ENCODE data around the gene OSBPL10. TPM values are rescaled to one million over a fixed set of nuclear protein-coding genes. Genes with fewer than 3 reads are reported as not detected.

OSBPL10 gene
- total and polyA plus RNA-seq, 2 of the 8 experiments (the other 6 are each of a cell fraction or from before 2014, with no cell fraction given) = 26.2 to 86.7 TPM

DNA sequence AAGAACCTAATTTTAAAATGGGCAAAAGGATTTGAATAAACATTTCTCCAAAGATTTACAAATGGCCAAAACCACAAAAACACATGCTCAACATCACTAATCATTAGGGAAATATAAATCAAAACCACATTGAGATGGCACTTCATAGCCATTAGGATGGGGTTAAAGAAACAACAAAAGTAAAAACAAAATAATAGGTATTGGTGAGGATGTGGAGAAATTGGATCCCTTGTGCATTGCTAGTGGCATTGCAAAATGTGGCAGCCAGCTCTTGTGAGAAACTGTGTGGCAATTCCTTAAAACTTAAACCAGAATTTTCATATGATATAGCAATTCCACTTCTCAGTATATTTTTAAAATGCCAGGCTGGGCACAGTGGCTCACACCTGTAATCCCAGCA is 321.8 kb downstream of the OSBPL10 start:
- Histone ChIP-seq H2AFZ (ENCODE audit: low read length) (no peak overlapping the region), H2BK15ac (ENCODE audit: low read length) (no peak overlapping the region), H3K23me2 (ENCODE audit: low read depth, low read length) (no peaks in the 10 kb centered on the region), H3K36me3 (ENCODE audit: control insufficient read depth in 2 of 4, insufficient read depth in 4 of 4, low read length in 3 of 4) (peaks cover 0 to 29% (median 7%) of the 10 kb centered on the region in 4 experiments; a peak in 5 of 8 replicates), H2BK12ac (ENCODE audit: low read depth, low read length) (no peak overlapping the region), H3K4me2 (ENCODE audit: insufficient read depth in 1 of 2, low read depth in 2 of 2, low read length in 2 of 2) (no peak overlapping the region), H3K4me3 (ENCODE audit: extremely low read depth in 1 of 4, insufficient read depth in 2 of 4, low read depth in 3 of 4, low read length in 4 of 4) (no peak overlapping the region), H4K5ac (ENCODE audit: insufficient read length, low read depth, low read length) (no peak overlapping the region), H3K79me1 (ENCODE audit: low read depth, low read length) (no peaks in the 10 kb centered on the region; the same call in 1 of the 2 replicates), H3K18ac (ENCODE audit: extremely low read depth, low read length) (no peak overlapping the region), H2BK20ac (ENCODE audit: low read length) (no peak overlapping the region), H3K27me3 (replicated peaks in 1 of 4; ENCODE audit: control insufficient read depth in 3 of 4, extremely low read depth in 1 of 4, insufficient read depth in 3 of 4, low read length in 3 of 4) (no peaks in the 10 kb centered on the region), H3K56ac (replicated peaks; ENCODE audit: insufficient read length, low read depth, low read length) (no peak overlapping the region), H4K8ac (ENCODE audit: extremely low read depth, insufficient read depth, low read length) (no peak overlapping the region), H3K4me1 (replicated peaks in 1 of 4; ENCODE audit: control insufficient read depth in 3 of 4, insufficient read depth in 4 of 4, low read length in 3 of 4) (no peaks in the 10 kb centered on the region), H2BK5ac (ENCODE audit: low read depth, low read length) (no peak overlapping the region), H3K9ac (replicated peaks in 1 of 4; ENCODE audit: extremely low read depth in 1 of 4, low read depth in 3 of 4, low read length in 3 of 4) (no peak overlapping the region), H3K27ac (ENCODE audit: low read depth, low read length) (no peak overlapping the region), H2BK120ac (replicated peaks; ENCODE audit: low read depth, low read length) (no peak overlapping the region), H3K79me2 (ENCODE audit: control insufficient read depth in 1 of 2, insufficient read depth in 2 of 2, low read length in 2 of 2) (no peaks in the 10 kb centered on the region), H2AK5ac (ENCODE audit: low read depth, low read length) (no peak overlapping the region), H3K23ac (ENCODE audit: insufficient read length) (no peak overlapping the region), H4K91ac (replicated peaks; ENCODE audit: insufficient read length, low read length) (no peak overlapping the region), H3K4ac (replicated peaks; ENCODE audit: insufficient read length, low read depth, low read length) (no peak overlapping the region), H3K14ac (ENCODE audit: insufficient read length) (no peak overlapping the region), H3K9me3 (ENCODE audit: insufficient read depth in 2 of 2, low read depth in 1 of 2, low read length in 1 of 2) (peaks cover 2 to 10% of the 10 kb centered on the region in 2 experiments; a peak in 3 of 4 replicates), H4K20me1 (replicated peaks in 1 of 2; ENCODE audit: control insufficient read depth in 1 of 2, insufficient read depth in 2 of 2, low read length in 2 of 2) (no peaks in the 10 kb centered on the region)
- no peak for DNase-seq (ENCODE audit: low read depth in 1 of 2, low spot score in 2 of 2)
- ChIA-PET CTCF (ENCODE audit: partially characterized antibody) (no interaction called here), POLR2A (ENCODE audit: partially characterized antibody) (interaction anchor here (0.6 kb wide), 1 partner anchor 127 kb away, joined by 3 read pairs; the partner anchor contains the start of gene STT3B)
- no peak for FAIRE-seq
- TF ChIP-seq, protein P1, sequence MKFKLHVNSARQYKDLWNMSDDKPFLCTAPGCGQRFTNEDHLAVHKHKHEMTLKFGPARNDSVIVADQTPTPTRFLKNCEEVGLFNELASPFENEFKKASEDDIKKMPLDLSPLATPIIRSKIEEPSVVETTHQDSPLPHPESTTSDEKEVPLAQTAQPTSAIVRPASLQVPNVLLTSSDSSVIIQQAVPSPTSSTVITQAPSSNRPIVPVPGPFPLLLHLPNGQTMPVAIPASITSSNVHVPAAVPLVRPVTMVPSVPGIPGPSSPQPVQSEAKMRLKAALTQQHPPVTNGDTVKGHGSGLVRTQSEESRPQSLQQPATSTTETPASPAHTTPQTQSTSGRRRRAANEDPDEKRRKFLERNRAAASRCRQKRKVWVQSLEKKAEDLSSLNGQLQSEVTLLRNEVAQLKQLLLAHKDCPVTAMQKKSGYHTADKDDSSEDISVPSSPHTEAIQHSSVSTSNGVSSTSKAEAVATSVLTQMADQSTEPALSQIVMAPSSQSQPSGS (IDR thresholded peaks at IDR 0.05; ENCODE audit: low read length) = no peak
- TF ChIP-seq HDAC2 (IDR thresholded peaks at IDR 0.05; ENCODE audit: borderline replicate concordance in 1 of 2, low read depth in 2 of 2, low read length in 2 of 2) (no peak), YY1 (IDR thresholded peaks at IDR 0.05; ENCODE audit: low read depth, low read length) (no peak), SP4 (IDR thresholded peaks at IDR 0.05; ENCODE audit: low read length) (no peak), JUN (IDR thresholded peaks at IDR 0.05; ENCODE audit: low read depth, low read length) (no peak), KDM4A (IDR thresholded peaks at IDR 0.05; ENCODE audit: low read depth, low read length, severe bottlenecking) (no peak), TAF7 (optimal IDR thresholded peaks at IDR 0.05; ENCODE audit: borderline replicate concordance, low read depth, low read length) (no peak), GTF2F1 (IDR thresholded peaks at IDR 0.05; ENCODE audit: borderline replicate concordance, low read depth, low read length) (no peak)
- TF ChIP-seq, protein P2, sequence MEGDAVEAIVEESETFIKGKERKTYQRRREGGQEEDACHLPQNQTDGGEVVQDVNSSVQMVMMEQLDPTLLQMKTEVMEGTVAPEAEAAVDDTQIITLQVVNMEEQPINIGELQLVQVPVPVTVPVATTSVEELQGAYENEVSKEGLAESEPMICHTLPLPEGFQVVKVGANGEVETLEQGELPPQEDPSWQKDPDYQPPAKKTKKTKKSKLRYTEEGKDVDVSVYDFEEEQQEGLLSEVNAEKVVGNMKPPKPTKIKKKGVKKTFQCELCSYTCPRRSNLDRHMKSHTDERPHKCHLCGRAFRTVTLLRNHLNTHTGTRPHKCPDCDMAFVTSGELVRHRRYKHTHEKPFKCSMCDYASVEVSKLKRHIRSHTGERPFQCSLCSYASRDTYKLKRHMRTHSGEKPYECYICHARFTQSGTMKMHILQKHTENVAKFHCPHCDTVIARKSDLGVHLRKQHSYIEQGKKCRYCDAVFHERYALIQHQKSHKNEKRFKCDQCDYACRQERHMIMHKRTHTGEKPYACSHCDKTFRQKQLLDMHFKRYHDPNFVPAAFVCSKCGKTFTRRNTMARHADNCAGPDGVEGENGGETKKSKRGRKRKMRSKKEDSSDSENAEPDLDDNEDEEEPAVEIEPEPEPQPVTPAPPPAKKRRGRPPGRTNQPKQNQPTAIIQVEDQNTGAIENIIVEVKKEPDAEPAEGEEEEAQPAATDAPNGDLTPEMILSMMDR (IDR thresholded peaks at IDR 0.05; ENCODE audit: control extremely low read depth in 1 of 3, insufficient read depth in 1 of 3, low read depth in 1 of 3, low read length in 3 of 3) = no peak
- TF ChIP-seq, protein P3, sequence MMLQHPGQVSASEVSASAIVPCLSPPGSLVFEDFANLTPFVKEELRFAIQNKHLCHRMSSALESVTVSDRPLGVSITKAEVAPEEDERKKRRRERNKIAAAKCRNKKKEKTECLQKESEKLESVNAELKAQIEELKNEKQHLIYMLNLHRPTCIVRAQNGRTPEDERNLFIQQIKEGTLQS (IDR thresholded peaks at IDR 0.05; ENCODE audit: insufficient read depth, low read depth, low read length) = no peak
